Measurements from ENCODE around the gene GP1BB. TPM values are rescaled to one million over a fixed set of nuclear protein-coding genes. Genes with fewer than 3 reads are reported as not detected.
A peak's percentile ranks its signal among the peaks of the same experiment; 100 is the strongest.

GP1BB gene
- total and polyA plus RNA-seq, 10 of the 15 experiments (the other 5 are each of a cell fraction or from before 2014, with no cell fraction given), result 0.05 to 0.28 (median 0.28) TPM; not detected in 7

DNA sequence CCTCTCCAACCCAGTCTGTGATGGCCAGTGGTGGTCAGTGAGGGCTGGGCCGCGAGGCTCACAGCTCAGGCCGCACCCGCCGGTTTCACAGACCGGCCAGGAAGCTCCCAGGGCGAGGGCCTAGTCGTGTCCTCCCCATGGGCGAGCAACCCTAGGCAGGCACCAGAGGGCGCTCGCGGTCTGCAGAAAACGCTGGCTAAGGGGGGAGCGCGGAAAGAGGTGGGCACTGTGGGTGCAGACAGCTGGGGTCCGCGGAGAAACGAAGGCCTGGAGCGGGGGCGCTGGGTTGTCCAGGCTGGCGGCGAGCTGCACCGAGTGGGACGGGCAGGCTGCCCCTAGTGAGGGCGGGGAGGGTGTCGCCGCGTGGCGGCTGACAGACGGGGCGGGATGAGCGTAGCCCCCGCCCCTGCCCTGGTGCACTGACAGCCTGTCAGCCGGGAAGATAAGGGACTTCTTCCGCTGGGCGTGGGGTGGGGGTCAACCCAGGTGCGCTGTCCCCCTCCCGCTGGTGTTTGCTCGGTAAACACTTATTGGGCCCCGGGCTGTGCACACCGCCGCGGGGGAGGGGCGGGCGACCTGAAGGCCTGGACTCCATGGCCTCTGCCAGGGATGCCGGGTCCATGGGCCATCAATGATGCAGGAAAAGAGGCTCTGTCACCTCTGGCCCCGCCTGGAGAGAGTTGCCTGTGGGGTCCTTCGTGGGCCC is 7.5 kb downstream of the GP1BB start:
- in situ Hi-C loops (cut with MboI), result loop anchor here (5.0 kb wide), 1 partner anchor 186 kb away; no protein-coding TSS in a partner anchor

More for the DNA sequence above, 7.5 kb downstream of the GP1BB start:
- peak; percentile 97 for ATAC-seq
- peak overlapping the region; percentile 58 for H2AFZ ChIP-seq (ENCODE audit: control insufficient read depth, low read depth, low read length)
- no peak overlapping the region for H3K9ac ChIP-seq (ENCODE audit: control insufficient read depth, insufficient read depth, low read length)
- intact Hi-C loops (cut with micrococcal nuclease; ENCODE audit: unreplicated experiment), result loop anchor here (1.0 kb wide), 1 partner anchor 179 kb away; no protein-coding TSS in a partner anchor
- H3K36me3 ChIP-seq (ENCODE audit: control insufficient read depth in 2 of 2, insufficient read depth in 2 of 2, low read length in 1 of 2), result no peaks in the 10 kb centered on the region
- TF ChIP-seq RAD21 (IDR thresholded peaks at IDR 0.05; ENCODE audit: insufficient read depth, low read depth, low read length) (peak; percentile 96), RB1 (IDR thresholded peaks at IDR 0.05; ENCODE audit: borderline replicate concordance) (peak; percentile 62; the same call in 1 of the 2 replicates), CTCF (IDR thresholded peaks at IDR 0.05 in 2 of 3, conservative IDR thresholded peaks at IDR 0.05 in 1 of 3; ENCODE audit: control insufficient read depth in 2 of 3, extremely low read depth in 1 of 3, insufficient read depth in 1 of 3, low read depth in 3 of 3, low read length in 3 of 3) (peak; percentile 85 to 96 (median 89)), PML (IDR thresholded peaks at IDR 0.05; ENCODE audit: low read length) (no peak), IKZF1 (conservative IDR thresholded peaks at IDR 0.05) (0 out of 2 replicates have a peak, but pooled peaks have one; percentile 21), ZNF207 (IDR thresholded peaks at IDR 0.05; ENCODE audit: borderline replicate concordance) (peak; percentile 47; the same call in 1 of the 2 replicates), RUNX3 (IDR thresholded peaks at IDR 0.05; ENCODE audit: low read length) (0 out of 2 replicates have a peak, but pooled peaks have one; percentile 12), DPF2 (IDR thresholded peaks at IDR 0.05) (peak; percentile 35; the same call in 1 of the 2 replicates), MYC (IDR thresholded peaks at IDR 0.05; ENCODE audit: insufficient read depth, insufficient read length, insufficient replicate concordance, low read length, severe bottlenecking) (no peak), RELA (IDR thresholded peaks at IDR 0.05; ENCODE audit: borderline replicate concordance, partially characterized antibody) (peak; percentile 61), GATAD2B (conservative IDR thresholded peaks at IDR 0.05; ENCODE audit: low read depth) (0 out of 2 replicates have a peak, but pooled peaks have one; percentile 37), ETV6 (conservative IDR thresholded peaks at IDR 0.05 in 1 of 2, IDR thresholded peaks at IDR 0.05 in 1 of 2; ENCODE audit: borderline replicate concordance in 1 of 2, low read depth in 1 of 2) (no peak), NBN (IDR thresholded peaks at IDR 0.05) (0 out of 2 replicates have a peak, but pooled peaks have one; percentile 56), YY1 (IDR thresholded peaks at IDR 0.05; ENCODE audit: low read depth, low read length) (peak; percentile 57; the same call in 1 of the 2 replicates), SMC3 (IDR thresholded peaks at IDR 0.05; ENCODE audit: borderline replicate concordance, low read length) (peak; percentile 97), SMARCA5 (IDR thresholded peaks at IDR 0.05) (0 out of 2 replicates have a peak, but pooled peaks have one; percentile 36)
- TF ChIP-seq, protein P1, sequence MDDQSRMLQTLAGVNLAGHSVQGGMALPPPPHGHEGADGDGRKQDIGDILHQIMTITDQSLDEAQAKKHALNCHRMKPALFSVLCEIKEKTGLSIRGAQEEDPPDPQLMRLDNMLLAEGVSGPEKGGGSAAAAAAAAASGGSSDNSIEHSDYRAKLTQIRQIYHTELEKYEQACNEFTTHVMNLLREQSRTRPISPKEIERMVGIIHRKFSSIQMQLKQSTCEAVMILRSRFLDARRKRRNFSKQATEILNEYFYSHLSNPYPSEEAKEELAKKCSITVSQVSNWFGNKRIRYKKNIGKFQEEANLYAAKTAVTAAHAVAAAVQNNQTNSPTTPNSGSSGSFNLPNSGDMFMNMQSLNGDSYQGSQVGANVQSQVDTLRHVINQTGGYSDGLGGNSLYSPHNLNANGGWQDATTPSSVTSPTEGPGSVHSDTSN (IDR thresholded peaks at IDR 0.05; ENCODE audit: insufficient replicate concordance, low read depth, low read length), result no peak
- TF ChIP-seq, protein P2, sequence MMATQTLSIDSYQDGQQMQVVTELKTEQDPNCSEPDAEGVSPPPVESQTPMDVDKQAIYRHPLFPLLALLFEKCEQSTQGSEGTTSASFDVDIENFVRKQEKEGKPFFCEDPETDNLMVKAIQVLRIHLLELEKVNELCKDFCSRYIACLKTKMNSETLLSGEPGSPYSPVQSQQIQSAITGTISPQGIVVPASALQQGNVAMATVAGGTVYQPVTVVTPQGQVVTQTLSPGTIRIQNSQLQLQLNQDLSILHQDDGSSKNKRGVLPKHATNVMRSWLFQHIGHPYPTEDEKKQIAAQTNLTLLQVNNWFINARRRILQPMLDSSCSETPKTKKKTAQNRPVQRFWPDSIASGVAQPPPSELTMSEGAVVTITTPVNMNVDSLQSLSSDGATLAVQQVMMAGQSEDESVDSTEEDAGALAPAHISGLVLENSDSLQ (IDR thresholded peaks at IDR 0.05), result peak; percentile 74
- 12% methylated on average over 46 of the region's 48 CpGs for WGBS (ENCODE audit: insufficient coverage, insufficient replicate concordance, low lambda C conversion rate, missing lambda C conversion rate)
- CTCF ChIA-PET, result interaction anchor here (0.5 to 5.7 kb wide), 29 partner anchors 8 to 430 kb away, joined by 3 to 94 read pairs (median 4); partner anchors contain the start of genes COMT, TRMT2A and TXNRD2
- peak overlapping the region; percentile 29; the same call in 1 of the 2 replicates for H3K4me3 ChIP-seq
- no peaks in the 10 kb centered on the region for H3K9me3 ChIP-seq (replicated peaks; ENCODE audit: control insufficient read depth, insufficient read depth, low read length)
- no TSS peak for BruUV-seq (replicated peaks)
- SMC1A ChIA-PET (ENCODE audit: uncharacterized antibody, unreplicated experiment), result interaction anchor here (0.6 to 2.6 kb wide), 9 partner anchors 32 to 223 kb away, joined by 3 to 28 read pairs (median 4); no protein-coding TSS in a partner anchor
- no peaks in the 10 kb centered on the region; the same call in 1 of the 2 replicates for H4K20me1 ChIP-seq (ENCODE audit: control insufficient read depth, insufficient read depth)
- H3K27ac ChIP-seq (ENCODE audit: control insufficient read depth, insufficient read depth), result no peak overlapping the region
- no peak for DNase-seq (ENCODE audit: low read depth, low spot score)
- POLR2A ChIA-PET, result interaction anchor here (0.6 kb wide), 1 partner anchor 341 kb away, joined by 3 read pairs; no protein-coding TSS in a partner anchor
- FAIRE-seq, result no peak
- H3K79me2 ChIP-seq (ENCODE audit: control insufficient read depth, insufficient read depth, low read length), result no peaks in the 10 kb centered on the region
- H3K27me3 ChIP-seq (replicated peaks in 1 of 2; ENCODE audit: control insufficient read depth in 2 of 2, insufficient read depth in 2 of 2, low read length in 1 of 2), result no peaks in the 10 kb centered on the region
- H3K4me2 ChIP-seq (ENCODE audit: control insufficient read depth, insufficient read depth), result peak overlapping the region; percentile 86
- no peaks in the 10 kb centered on the region for H3K4me1 ChIP-seq (ENCODE audit: control insufficient read depth, insufficient read depth, low read length)
- RAD21 ChIA-PET (ENCODE audit: unreplicated experiment), result interaction anchor here (0.6 to 3.2 kb wide), 17 partner anchors 14 to 224 kb away, joined by 3 to 70 read pairs (median 5); no protein-coding TSS in a partner anchor
